ENCODE results near the gene CCDC92.

The CCDC92 gene

DNA sequence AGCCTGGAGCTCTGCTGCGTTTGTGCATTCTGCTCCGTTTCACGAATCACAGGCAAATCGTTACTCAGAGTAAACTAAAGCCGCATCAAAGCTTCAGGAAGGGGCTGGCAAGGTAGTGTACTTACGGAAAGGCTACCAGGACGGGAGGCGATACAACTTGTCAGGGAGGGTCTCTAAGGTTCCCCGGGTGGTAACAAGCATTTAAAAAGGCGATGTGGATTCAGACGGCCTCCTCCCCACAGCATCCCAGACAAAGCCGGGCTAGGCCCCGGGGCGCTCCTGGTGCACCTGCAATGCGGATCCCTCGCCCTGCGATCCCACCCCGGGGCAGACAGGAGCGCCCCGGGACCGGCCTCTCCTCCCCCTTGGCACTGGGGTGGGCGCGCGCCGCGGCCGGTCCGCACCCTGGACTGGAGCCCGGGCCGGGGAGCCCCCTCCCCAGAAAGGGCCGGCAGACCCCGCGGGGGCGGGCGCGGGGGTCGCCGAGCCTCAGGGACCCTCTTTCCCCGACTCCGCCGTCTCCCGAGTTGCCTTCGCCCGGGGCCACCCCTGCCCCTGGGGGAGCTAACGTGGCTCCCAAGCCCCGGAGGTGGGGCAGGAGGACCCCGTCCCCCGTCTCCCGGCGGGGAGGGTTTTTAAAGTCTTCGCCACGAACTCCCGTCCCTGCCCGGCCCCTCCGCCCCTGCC is 718 bp downstream of the CCDC92 start:
- peak; percentile 45 for DNase-seq

GRCh38 chr12:123971449-123971769 is 1.2 kb downstream of the CCDC92 start:
- DNase-seq = no peak

DNA sequence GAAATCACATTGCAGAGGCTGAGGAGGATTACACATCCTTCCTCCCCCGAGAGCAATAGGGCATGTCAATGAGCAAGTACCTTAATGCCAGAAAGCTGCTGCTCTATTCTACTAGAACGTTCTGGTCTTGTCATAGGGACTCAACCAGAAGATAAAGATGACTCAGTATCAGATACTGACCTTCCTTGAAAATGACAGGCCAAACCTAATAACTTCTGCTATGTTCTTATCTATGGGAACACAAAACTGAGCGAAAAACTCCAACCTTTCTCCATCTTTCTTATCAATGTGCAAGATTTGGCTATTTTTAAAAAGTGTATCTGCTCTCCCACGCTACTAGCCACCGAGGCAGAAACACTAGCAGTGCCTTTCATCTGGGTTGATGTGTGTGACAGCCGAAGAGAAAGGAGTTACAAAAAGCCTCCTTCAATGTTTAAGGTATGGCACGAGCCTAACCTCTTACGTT is 5.5 kb downstream of the CCDC92 start:
- no peak for DNase-seq

DNA sequence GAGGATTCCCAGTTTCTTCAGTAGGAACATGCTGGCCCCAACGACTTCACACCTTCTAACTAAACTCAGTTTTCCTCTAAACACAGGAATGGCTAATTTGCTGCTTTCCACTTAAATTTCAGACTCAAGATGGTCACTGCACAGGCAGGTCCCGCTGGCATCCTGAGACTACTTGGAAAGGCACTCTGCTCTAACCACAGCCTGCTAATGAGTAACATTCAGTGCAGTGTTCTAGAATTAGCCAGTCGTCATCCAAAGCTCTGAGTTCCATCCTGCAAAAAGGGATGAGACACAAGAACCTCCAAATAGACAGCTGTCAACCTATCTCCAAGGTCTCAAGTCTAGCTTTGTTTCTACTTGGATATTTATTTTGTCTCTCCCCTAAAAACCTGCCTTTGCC is 6.0 kb downstream of the CCDC92 start:
- DNase-seq = no peak

DNA sequence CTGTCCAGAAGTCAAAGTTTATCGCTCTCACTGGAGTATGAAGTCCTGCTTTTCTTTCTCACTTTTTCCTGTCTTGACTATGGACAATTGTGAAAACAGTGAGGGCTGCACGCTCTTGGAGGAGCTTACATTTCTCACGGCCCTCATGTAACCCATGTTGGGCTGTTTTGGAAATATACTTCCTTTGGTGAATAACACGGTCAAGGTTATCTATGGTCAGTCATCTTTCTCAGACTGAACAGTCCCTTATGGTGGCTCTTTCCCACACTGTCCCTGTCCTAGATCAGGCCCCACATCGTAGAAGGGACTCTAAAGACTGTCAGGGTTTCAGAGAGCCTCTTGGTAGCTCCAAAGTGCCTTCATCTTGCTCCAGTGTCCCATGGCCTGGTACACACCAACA is 7.2 kb downstream of the CCDC92 start:
- no peak for DNase-seq

DNA sequence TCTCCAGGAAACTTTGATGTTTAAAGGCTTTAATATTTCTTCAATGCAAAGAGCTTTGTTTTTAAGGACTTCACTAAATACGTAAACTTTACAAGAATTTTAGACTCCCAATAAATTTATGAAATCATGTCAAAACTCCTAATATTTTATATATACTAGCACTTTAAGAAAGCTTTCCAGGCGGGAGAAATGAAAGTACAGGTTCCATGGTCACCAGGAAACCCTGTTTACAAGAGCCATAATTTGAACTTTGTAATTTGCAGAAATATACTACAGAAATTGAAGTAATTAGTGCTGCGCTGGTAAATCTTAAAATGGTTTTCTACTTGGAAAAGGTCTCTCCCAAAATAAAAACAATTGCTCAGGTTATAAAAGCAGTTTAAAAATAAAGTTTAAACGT is 8.8 kb downstream of the CCDC92 start:
- no peak for DNase-seq

- DNase-seq = no peak
Observed at GRCh38 chr12:123962513-123962912, 10.1 kb downstream of the CCDC92 start.

DNA sequence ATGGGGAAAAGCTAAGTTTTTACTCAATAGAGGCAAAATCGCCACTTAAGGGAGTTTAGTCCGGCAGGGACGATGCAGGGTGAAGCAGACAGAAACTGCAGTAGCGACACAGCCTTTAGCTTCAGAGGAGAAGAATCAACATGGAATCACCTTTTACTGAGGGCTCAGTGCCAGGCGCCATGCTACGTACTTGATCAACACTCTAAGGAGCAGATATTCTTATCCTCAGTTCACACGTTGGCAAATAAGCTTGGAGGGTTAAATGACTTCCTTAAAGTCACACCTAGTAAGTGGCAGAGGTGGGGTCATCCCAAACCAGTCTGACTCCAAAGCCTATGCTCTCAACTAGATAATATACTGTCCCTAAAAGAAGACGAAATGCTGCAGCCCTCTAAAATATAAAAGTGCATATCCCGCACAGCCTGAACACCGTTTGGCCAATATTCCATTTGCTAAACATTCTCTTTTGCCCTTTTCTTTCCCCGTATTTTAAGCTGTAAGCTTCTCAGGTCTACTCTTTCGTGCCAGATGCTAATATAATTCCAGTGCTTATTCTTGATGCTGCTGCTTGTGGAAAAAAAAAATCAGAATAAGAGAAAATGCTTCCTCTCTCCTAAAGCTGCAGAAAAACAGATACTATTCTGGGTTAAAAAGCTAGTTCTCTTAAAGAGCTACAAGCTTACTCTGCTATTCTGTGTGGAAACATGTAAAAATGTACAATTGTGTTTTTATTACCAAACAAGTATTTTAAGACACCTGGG is 10.9 kb downstream of the CCDC92 start:
- DNase-seq = no peak

- no peak for DNase-seq
Observed at GRCh38 chr12:123960856-123961255, 11.8 kb downstream of the CCDC92 start.

GRCh38 chr12:123960029-123960735 is 12.4 kb downstream of the CCDC92 start:
- DNase-seq = no peak

- DNase-seq = no peak
Observed at GRCh38 chr12:123958876-123959275, 13.8 kb downstream of the CCDC92 start.

DNA sequence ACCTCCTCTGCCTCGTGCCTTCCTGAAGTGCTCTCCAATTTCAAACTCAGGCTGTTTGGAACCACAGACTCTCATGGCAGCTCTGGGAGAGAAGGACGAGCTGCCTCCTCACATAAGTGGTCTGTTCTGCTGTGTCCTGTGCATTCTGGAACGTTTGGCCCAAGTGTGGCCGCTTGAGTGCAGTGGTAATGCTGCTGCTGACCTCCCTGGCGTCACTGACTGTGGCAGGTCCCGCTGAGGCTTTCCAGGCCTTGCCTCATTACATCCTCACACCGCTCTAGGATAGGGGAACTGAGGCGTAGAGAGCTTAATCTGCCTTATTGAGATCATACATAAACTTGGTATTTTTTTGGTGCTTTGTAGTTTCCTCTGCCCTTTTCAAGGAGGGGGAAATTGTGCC is 14.2 kb downstream of the CCDC92 start:
- DNase-seq = no peak

- DNase-seq = no peak
Observed at GRCh38 chr12:123957196-123957595, 15.4 kb downstream of the CCDC92 start.

DNA sequence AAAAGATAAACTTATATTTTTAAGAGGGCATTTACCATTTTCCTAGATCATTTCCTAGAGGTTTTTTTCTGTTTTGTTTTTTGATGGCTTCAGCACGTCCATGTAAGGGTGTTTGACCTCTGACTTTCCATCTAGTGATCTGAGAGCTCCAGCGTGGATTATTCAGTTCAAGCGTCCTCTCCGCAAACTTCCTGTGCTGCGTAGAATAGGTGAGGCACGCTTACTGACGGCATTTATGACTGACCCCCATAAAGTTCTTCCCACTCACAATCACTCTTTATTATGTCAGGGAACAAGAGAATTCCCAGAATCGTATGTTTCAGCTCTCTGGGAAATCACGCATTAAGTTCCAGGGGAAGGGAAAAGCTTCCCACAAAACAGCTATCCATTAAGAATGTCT is 16.4 kb downstream of the CCDC92 start:
- DNase-seq = no peak

- DNase-seq = no peak
Observed at GRCh38 chr12:123954647-123955350, 17.8 kb downstream of the CCDC92 start.

DNA sequence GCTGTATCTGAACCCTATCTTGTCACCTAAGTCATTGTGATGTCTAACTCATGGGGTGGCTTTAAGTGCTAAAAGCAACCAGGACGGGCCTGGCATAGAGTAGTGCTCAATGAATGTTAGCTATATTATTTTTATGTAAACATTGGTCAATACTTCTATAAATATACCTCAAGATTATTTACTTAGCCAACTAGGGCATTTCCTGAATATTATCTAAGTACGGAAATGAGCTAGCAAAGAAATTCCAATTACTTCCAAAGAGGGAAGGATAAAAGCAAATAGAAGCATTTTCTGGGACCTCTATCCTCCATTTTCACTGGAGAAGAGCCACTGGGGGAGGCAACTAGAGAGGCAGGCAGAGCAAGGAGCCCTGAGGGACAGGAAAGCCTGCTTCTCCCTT is 20.6 kb downstream of the CCDC92 start:
- DNase-seq = no peak

- no peak for DNase-seq
Observed at GRCh38 chr12:123951467-123951866, 21.2 kb downstream of the CCDC92 start.

DNA sequence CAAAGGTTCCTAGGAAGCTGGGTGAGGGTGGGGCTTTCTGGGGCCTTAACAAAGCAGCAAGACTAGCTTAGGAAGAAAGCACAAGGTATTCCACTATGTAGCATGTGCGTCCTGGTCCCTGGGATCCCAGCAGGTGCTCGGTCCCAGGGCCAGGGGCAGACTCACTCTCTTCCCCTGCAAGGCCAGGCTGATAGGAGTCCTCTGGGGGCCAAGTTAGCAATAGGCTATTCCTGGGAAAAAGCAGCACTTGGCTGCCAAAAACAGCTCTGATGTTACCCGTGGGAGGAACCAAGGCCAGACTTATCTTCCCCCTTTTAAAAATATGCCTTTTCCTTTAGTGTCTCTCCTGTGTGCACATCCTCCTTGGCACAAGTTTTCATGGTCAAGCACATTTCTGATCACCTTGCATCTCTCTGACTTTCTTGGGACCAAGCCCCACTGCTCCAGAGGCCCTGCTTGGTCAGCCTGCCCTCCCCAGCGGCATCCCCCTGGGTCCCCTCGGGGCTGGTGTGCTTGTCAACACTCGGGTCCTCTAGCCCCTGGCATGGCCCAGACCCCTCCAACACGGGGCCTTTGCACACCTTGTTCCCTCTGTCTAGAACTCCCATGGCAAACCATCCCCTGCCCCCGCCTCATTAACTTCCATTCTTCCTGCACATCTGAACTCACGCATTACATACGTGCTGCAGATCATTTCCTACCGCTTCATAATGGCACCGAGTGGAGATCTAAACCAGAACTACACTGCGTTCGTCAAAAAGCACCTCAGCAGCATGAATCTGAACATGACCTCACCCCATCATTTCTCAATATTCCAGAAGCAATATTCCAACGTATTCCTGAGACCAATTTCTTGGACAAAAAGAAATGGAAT is 21.9 kb downstream of the CCDC92 start:
- no peak for DNase-seq

DNA sequence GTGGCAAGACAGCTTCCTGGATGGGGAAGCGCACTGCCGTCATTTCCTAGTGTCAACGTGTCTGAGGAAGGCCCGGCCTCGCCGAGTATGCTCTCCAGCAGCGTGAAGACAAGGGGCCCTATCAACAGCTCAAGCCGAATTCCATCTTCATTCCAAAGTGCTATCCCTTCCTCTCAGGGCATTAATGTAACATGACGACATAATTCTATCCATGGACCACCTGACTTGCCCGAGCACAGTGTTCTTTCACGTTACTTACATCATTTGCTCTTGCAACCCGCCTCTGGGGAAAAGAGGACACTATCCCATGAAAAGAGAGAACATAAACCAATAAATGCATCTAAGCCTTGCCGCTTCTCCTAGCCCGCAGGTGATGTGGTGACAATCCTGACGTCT is 22.9 kb downstream of the CCDC92 start:
- no peak for DNase-seq

GRCh38 chr12:123948796-123949769 is 23.5 kb downstream of the CCDC92 start:
- DNase-seq = no peak

DNA sequence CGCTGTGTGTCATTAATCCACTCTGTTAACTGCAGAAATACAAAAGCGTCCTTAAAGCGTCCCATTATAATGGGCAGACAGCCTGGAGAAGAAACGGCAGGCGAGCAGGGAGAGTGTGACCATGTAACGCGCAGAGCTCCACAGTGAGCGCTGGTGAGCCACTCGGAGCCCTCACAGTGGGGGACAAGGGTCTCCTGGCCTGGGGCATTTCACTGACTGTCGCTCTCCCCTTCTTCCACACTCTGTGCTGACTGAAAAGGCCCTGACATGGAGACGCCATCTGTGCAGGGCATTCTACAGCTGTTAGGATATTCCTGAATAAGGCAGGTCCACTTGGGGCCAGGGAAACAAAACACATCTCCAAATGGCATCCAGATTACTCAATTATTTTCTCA is 24.2 kb downstream of the CCDC92 start:
- no peak for DNase-seq

Data from stimulated activated CD4-positive, alpha-beta T cell treated with anti-CD3 and anti-CD28 coated beads, Interleukin-15, amount 100 ng/mL, for 24 hours (primary cell).